GM18508 (cell line): ENCODE data around the gene ZMAT1.
"Not testable (repeated sequence)": the region's sequence is repeated elsewhere in the genome, so short reads cannot be mapped to it uniquely, and the experiment has no call there.

Source experiments
- ATAC-seq: cut with Tn5 transposase; IDR thresholded peaks from one replicate; pipeline ENCODE4 v1.9.1; 2021; ENCODE audit warnings: moderate number of reproducible peaks; ENCODE audit not compliant: insufficient read depth, unreplicated experiment

The ZMAT1 gene

DNA sequence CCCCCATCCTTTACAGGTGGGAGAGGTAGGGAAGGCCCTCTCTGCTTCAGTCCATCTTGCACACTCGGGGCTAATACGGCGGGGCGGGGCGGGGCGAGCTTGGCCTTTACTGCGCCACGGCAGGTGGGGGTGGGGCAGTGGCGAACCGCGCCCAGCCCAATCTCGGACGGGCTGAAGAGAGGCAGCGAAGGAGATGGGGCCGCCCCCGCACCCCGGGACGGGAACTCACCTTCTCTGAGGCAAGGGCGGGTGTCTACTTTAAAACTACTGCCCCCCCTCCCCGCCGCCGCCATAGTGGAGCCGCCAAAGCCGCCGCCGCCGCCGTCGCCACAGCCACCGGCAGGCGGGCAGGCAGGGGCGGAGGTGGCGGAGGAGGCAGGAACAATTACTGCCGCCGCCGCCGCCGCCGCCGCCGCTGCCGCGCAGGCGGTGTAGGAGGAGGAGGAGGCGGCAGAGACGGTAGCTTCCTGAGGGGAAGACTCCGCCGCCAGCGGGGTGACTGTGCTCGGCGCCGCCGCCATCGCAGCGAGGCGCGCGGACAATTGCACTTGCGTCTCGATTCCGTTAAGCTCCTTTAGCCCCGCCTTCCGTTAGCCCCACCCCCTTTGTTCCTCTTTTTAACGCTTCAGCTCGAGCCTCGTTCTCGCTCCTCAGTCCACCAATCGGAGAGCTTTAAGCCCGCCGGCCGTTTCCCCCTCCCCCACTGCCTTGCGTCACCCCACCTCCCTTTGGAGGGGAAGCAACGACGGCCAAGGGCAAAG lies at the start of gene ZMAT1:
Gene ZMAT1, minus strand, starts transcription at position 540 of the 761 bp plus-strand sequence. Its CDS starts 19 bp downstream, at position 521.
- peak; percentile 82 for ATAC-seq

GRCh38 chrX:101977106-101977505 lies 45.3 kb upstream of the ZMAT1 start:
- ATAC-seq: no peak

DNA sequence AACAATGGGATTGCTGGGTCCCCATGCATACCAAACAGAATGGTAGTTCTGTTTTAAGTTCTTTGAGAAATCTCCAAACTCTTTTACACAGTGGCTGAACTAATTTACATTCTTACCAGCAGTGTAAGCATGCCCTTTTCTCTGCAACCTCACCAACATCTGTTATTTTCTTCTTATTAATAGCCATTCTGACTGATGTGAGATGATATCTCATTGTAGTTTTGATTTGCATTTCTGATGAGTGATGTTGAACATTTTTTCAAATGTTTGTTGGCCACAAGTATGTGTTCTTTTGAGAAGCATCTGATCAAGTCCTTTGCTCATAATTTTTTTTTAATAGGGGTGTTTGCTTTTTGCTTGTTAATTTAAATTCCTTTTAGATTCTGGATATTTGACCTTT lies 41.2 kb upstream of the ZMAT1 start:
- no peak for ATAC-seq

DNA sequence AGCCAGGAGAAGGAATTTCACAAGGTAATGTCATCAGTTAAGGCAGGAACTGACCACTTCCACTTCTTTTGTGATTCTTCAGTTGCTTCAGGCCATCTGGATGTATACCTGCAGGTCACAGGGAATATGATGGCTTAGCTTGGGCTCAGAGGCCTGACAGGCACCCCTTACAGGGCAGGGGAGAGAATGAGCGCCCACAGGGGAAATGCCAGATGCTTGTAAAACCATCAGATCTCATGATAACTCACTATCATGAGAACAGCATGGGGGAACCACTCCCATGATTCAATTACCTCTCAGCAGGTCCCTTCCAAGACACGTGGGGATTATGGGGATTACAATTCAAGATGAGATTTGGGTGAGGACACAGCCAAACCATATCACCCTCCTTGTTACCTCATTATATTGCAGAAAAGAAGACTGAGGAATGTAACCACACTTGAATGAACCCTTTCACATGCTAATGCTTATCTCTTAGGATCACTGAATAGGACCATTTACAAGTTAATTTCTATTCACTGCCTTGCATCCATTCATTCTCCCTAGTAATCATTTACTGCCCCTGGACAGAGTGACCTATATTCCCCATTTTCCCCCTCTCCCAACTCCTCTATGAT lies 33.2 kb upstream of the ZMAT1 start:
- not testable (repeated sequence) for ATAC-seq

- ATAC-seq: no peak
Observed at GRCh38 chrX:101958139-101958538, 26.3 kb upstream of the ZMAT1 start.

GRCh38 chrX:101957174-101957573 lies 25.3 kb upstream of the ZMAT1 start:
- ATAC-seq: no peak

GRCh38 chrX:101956556-101956955 lies 24.7 kb upstream of the ZMAT1 start:
- no peak for ATAC-seq

DNA sequence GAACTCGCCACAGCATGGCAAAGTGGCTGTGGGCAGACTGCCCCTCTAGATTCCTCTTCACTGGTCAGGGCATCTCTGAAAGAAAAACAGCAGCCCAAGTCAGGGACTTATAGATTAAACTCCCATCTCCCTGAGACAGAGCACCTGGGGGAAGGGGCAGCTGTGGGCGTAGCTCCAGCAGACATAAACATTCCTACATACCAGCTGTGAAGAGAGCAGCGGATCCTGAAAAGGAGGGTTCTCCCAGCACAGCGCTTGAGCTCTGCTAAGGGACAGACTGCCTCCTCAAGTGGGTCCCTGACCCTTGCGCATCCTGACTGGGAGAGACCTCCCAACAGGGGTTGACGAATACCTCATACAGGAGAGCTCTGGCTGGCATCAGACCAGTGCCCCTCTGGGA lies 18.8 kb upstream of the ZMAT1 start:
- no peak for ATAC-seq

GRCh38 chrX:101932249-101932570 lies 383 bp upstream of the ZMAT1 start:
- no peak for ATAC-seq

DNA sequence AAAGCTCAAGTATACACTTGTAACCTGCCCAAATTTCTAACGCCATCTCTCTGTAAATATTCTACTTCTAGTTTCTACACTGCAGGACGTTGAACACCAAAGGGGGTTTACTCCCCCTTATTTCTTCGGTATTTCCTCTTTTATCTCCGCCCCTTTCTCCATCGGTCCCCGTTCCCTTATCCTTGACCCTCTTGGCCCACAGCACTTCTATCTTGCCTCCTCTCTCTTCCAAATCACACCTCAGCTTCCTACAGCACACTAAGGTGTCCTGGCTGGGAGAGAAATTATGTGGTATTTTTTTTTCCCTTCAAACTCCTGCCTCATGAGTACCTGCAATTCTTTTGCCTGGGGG lies 715 bp downstream of the ZMAT1 start:
- peak; percentile 17 for ATAC-seq

DNA sequence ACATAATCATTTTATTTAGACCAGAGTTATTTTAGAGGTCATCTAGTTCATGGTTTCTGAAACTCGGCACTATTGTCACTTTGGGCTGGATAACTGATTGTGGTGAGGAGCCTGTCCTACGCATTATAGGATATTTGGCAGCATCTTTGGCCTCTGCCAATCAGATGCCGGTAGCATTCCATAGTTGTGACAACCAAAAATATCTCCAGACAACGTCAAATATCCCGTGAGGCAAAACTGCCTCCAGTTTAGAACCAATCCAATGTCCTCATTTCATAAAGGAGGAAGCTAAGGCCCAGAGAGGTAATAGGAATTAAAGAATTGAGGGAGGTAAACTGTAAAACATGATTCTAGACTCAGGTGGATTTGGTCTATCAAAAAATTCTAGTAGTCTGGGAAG lies 6.1 kb downstream of the ZMAT1 start:
- no peak for ATAC-seq

GRCh38 chrX:101918751-101919150 lies 13.1 kb downstream of the ZMAT1 start:
- ATAC-seq: no peak

DNA sequence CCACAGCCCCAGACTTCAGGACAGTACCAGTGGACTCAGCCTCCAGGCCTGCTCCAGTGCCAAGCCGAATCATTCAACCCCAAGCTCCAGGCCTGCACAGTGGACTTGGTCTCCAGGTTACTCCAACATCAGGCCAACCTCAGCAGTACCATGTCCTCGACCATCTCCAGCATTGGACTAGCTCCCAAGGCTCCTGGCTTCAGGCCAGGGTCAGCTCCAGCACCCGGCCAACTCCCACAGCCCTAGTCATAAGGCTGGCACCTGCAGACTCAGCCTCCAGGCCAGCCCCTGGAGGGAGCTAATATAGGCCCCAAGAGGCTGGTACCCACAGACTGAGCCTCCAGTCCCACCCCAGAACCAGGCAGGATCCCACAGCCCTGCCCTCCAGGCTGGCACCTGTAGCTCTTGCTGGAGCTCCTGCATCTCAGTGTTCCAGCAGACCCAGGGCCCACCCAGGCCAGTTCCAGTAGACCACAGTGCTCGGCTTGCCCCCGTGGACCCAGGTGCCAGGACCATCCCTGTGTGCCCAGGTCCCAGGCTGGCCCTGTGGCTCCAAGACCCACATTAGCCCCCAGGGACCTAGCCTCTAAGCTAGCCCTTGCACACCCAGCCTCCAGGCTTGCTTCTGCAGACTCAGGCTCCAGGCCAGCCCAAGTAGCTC lies 25.6 kb downstream of the ZMAT1 start:
- ATAC-seq: no peak

DNA sequence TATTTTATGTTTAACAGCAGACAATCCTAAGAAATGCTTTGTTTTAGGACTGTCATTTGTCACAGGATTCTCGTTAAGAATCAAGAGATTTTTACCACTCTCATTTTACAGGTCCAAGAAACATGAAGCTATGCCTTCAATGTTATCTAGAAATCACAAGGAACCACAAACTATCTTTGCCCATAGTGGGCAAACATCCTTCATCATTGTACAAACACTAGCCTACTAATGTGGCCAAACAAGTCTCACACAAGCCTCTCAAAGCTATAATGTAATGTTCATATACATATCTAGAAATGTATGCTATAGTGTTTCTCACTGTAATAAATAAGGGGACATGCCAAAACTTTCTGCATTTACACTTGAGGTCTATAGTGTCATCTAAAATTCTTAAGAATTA lies 26.8 kb downstream of the ZMAT1 start:
- no peak for ATAC-seq
